GM20000 (cell line): Measurements from ENCODE around the gene RRP1B.

ENCODE experiments used
- DNase-seq: peaks from one replicate; pipeline ENCODE4 v3.0.0; 2012; ENCODE audit warnings: low spot score
- CTCF ChIP-seq: IDR thresholded peaks from 2 replicates; pipeline ENCODE4 v1.5.1; 2012; ENCODE audit warnings: mild to moderate bottlenecking, control low read depth; ENCODE audit errors: extremely low read depth, missing control alignments

The RRP1B gene

GRCh38 chr21:43640400-43640799 lies 19.0 kb upstream of the RRP1B start:
- no peak for DNase-seq
- TF ChIP-seq CTCF, result no peak

- TF ChIP-seq CTCF, result no peak
- no peak for DNase-seq
These were observed 16.2 kb upstream of the RRP1B start for GRCh38 chr21:43643193-43643592.

GRCh38 chr21:43644071-43644470 lies 15.3 kb upstream of the RRP1B start:
- no peak for DNase-seq
- TF ChIP-seq CTCF, result no peak

- no peak for TF ChIP-seq CTCF
- DNase-seq, result no peak
These were observed 14.8 kb upstream of the RRP1B start for GRCh38 chr21:43644609-43645008.

GRCh38 chr21:43645136-43645891 lies 14.0 kb upstream of the RRP1B start:
- peak; percentile 59 for DNase-seq

GRCh38 chr21:43645976-43646375 lies 13.4 kb upstream of the RRP1B start:
- no peak for TF ChIP-seq CTCF
- DNase-seq, result no peak

More at GRCh38 chr21:43645136-43645891, 14.0 kb upstream of the RRP1B start:
- TF ChIP-seq CTCF, result no peak

- peak; percentile 93 for TF ChIP-seq CTCF
- DNase-seq, result peak; percentile 85
These were observed 12.7 kb upstream of the RRP1B start for GRCh38 chr21:43646550-43647260.
